ENCODE results near the gene PDPN.

DNA sequence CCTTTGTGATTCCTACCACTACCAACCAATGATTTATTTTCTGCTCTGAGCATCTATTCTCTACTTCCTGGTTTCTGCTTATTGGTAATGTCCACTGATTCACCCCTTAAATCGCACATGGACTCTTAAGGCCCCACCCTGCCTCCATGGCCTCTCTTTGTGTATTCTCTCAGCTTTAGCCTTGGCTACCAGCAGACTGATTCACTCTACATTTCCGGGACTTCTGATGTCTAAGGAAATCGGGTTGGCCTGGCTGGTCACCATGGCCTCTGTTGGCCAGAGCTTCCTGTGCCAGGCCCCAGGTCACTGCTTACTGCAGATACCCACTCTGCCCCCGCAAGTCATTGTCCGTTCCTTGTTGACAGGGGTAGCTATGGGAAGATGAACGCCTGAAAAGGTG lies 40.9 kb downstream of the PDPN start:
- TF ChIP-seq EZH2 (IDR thresholded peaks at IDR 0.05; ENCODE audit: insufficient read depth, poor library complexity, severe bottlenecking) (no peak), EZH2phosphoT487 (IDR thresholded peaks at IDR 0.05; ENCODE audit: insufficient read depth, low read depth) (no peak)
